H1 (cell line): Measurements from ENCODE around the gene MPP4. TPM values are rescaled to one million over a fixed set of nuclear protein-coding genes. Genes with fewer than 3 reads are reported as not detected.

ENCODE experiments used
- BRCA1 ChIP-seq: IDR thresholded peaks from 2 replicates; pipeline ENCODE4 v1.6.1; 2012; ENCODE audit warnings: low read depth, low read length, improper control_type of control experiment
- CHD1 ChIP-seq: IDR thresholded peaks from 2 replicates; pipeline ENCODE4 v1.6.1; 2012; ENCODE audit warnings: low read depth, low read length, improper control_type of control experiment
- EZH2 ChIP-seq: fragments of 200-600 bp; sonication (generic); IDR thresholded peaks from 2 replicates; pipeline ENCODE4 v1.7.1; 2012; ENCODE audit warnings: low read depth, mild to moderate bottlenecking, moderate library complexity, low read length, inconsistent platforms; ENCODE audit not compliant: severe bottlenecking
- USF2 ChIP-seq: IDR thresholded peaks from 2 replicates; pipeline ENCODE4 v1.6.1; 2011; ENCODE audit warnings: low read length, improper control_type of control experiment
- polyA plus RNA-seq, 7 experiments: library from polyadenylated mRNA; depleted of rRNA in 3 of 7; stranded (reverse) in 5 of 7; unstranded in 2 of 7; fragments of >200 nt in 5 of 7; fragments of 200-250 nt in 2 of 7; gene quantifications; 1 replicate in 5 of 7; 2 replicates in 1 of 7; 4 replicates in 1 of 7; pipeline versions ENCODE4 v1.2.1 to v1.2.3, GENCODE V29; 2011 to 2013; ENCODE audit warnings: missing spikeins in 2 of 7, mixed read lengths in 2 of 7
- total RNA-seq: library from RNA; stranded (reverse); fragmentation: NEBNext Ultra II Directional; extraction: Animal tissue kit (Norgen Biotek cat#: 25700); gene quantifications from 2 replicates; pipeline ENCODE4 v1.2.1, GENCODE V29; 2021

The MPP4 gene
- total and polyA plus RNA-seq, 2 of the 8 experiments (the other 6 are each of a cell fraction or from before 2014, with no cell fraction given): not detected

GRCh38 chr2:201661366-201661765, 37.1 kb downstream of the MPP4 start (continued):
- TF ChIP-seq EZH2 (no peak), USF2 (no peak), BRCA1 (no peak), CHD1 (no peak)
